ENCODE results near the gene SALL4.

The SALL4 gene

DNA sequence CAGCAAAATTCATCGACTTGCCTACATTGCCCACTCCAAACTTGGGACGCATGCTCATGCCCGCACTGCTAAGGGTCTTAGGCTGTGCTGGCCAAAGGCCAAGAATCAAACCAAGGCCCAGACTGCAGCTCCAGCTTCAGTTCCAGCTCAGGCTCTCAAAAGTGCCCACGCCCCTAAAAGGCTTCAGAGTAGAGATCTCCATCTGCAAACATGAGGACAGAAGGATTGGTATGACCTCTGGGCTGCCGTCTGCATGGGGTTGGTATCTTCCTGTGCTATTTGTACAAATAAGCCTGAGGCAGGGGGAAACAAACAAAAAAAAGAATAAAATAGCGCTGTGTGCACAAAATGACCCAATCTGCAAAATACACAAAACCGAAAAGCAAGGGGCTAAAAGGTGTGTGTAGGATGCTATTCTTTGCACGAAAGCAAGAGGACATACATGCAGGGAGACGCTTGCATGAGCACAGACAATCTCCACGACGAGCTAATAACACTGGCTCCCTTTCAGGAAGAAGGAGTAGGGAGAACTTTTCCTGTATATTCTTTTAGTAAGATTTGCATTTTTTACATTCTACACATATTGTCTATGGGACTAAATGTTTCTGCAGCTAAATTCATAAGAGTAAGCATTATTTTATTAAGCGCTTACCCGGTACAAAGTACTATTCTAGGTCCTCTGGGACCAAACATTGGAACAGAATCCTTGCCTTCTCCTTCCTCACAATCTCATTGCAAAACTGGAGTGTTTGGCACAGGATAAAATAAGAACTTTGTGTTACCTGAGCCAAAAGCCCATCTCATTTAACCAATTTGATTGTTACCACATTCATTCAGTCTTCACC, 67.2 kb downstream of the SALL4 start:
- DNase-seq = no peak

DNA sequence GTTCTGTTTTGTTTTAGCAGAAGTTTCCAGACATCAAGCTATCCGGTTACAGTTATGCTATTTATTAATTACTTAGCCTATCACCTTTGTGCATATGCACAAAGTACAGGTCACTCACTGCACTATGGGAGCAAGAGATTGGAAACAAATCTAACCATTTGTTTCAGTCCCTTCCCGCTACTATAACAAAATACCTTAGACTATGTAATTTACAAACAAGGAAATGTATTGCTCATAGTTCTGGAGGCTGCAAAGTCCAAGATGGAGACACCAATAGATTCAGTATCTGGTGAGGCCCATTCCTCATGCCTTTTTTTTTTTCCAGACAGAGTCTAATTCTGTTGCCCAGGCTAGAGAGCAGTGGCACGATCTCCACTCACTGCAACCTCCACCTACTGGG, 69.3 kb downstream of the SALL4 start:
- no peak for DNase-seq

Measured in right forelimb (tissue), 1 donor.